Liver (tissue), 9 donors: ENCODE results near the gene P4HB. TPM values are rescaled to one million over a fixed set of nuclear protein-coding genes. Genes with fewer than 3 reads are reported as not detected.

ENCODE experiments used
- DNase-seq: peaks from one replicate; pipeline ENCODE4 v3.0.0-alpha.2; 2017; ENCODE audit warnings: low spot score
- H3K27ac ChIP-seq, 2 donors: one replicate each; pipeline ENCODE4 v1.7.0; 2013; ENCODE audit warnings: inconsistent platforms in 2 of 2, low read length in 2 of 2, control low read depth in 1 of 2, low read depth in 1 of 2, mild to moderate bottlenecking in 1 of 2
- H3K27me3 ChIP-seq, 4 donors: one replicate each; pipeline versions ENCODE4 v1.6.1 to v1.7.0; 2013; ENCODE audit warnings: low read length in 3 of 4, inconsistent platforms in 1 of 4, mild to moderate bottlenecking in 1 of 4, moderate library complexity in 1 of 4; ENCODE audit not compliant: control insufficient read depth in 4 of 4, insufficient read depth in 4 of 4
- H3K36me3 ChIP-seq, 4 donors: one replicate each; pipeline versions ENCODE4 v1.6.1 to v1.7.0; 2013; ENCODE audit warnings: low read length in 3 of 4, mild to moderate bottlenecking in 3 of 4, low read depth in 1 of 4, moderate library complexity in 1 of 4; ENCODE audit not compliant: control insufficient read depth in 4 of 4, insufficient read depth in 3 of 4
- H3K4me1 ChIP-seq, 4 donors: one replicate each; pipeline versions ENCODE4 v1.6.1 to v1.7.0; 2013; ENCODE audit warnings: low read length in 3 of 4, mild to moderate bottlenecking in 3 of 4, moderate library complexity in 1 of 4; ENCODE audit not compliant: control insufficient read depth in 4 of 4, insufficient read depth in 4 of 4
- H3K4me3 ChIP-seq, 3 donors: one replicate each; pipeline versions ENCODE4 v1.6.1 to v1.7.0; 2013; ENCODE audit warnings: low read length in 3 of 3, control low read depth in 1 of 3, low read depth in 1 of 3, mild to moderate bottlenecking in 1 of 3
- H3K9ac ChIP-seq, 2 donors: one replicate each; pipeline ENCODE4 v1.7.0; 2013; ENCODE audit warnings: low read length in 2 of 2, mild to moderate bottlenecking in 2 of 2, moderate library complexity in 2 of 2, control low read depth in 1 of 2, low read depth in 1 of 2
- H3K9me3 ChIP-seq, 4 donors: one replicate each; pipeline versions ENCODE4 v1.6.1 to v1.7.0; 2013; ENCODE audit warnings: low read length in 3 of 4; ENCODE audit not compliant: control insufficient read depth in 4 of 4
- EGR1 ChIP-seq, 2 donors: IDR thresholded peaks; 2 replicates each; pipeline ENCODE4 v1.6.1; 2016 to 2018; ENCODE audit warnings: antibody characterized with exemption in 2 of 2, low read depth in 2 of 2
- FOXA1 ChIP-seq: IDR thresholded peaks from 2 replicates; pipeline ENCODE4 v1.6.1; 2016; ENCODE audit warnings: antibody characterized with exemption
- FOXA2 ChIP-seq: IDR thresholded peaks from 2 replicates; pipeline ENCODE4 v1.6.1; 2016; ENCODE audit warnings: antibody characterized with exemption
- GABPA ChIP-seq, 2 donors: IDR thresholded peaks in 1 of 2; conservative IDR thresholded peaks in 1 of 2; 2 replicates each; pipeline ENCODE4 v1.6.1; 2016; ENCODE audit warnings: antibody characterized with exemption in 2 of 2, mild to moderate bottlenecking in 1 of 2, moderate library complexity in 1 of 2
- HNF4A ChIP-seq, 2 donors: conservative IDR thresholded peaks; 2 replicates each; pipeline ENCODE4 v1.6.1; 2016; ENCODE audit warnings: antibody characterized with exemption in 2 of 2, mild to moderate bottlenecking in 2 of 2
- HNF4G ChIP-seq: IDR thresholded peaks from 2 replicates; pipeline ENCODE4 v1.6.1; 2016; ENCODE audit warnings: antibody characterized with exemption
- JUND ChIP-seq, 2 donors: IDR thresholded peaks; 2 replicates each; pipeline ENCODE4 v1.6.1; 2016; ENCODE audit warnings: antibody characterized with exemption in 2 of 2
- NR2F2 ChIP-seq: IDR thresholded peaks from 2 replicates; pipeline ENCODE4 v1.6.1; 2016; ENCODE audit warnings: antibody characterized with exemption
- RXRA ChIP-seq, 2 donors: IDR thresholded peaks; 2 replicates each; pipeline ENCODE4 v1.6.1; 2017 to 2018; ENCODE audit warnings: antibody characterized with exemption in 2 of 2, mild to moderate bottlenecking in 1 of 2
- YY1 ChIP-seq: IDR thresholded peaks from 2 replicates; pipeline ENCODE4 v1.6.1; 2016; ENCODE audit warnings: antibody characterized with exemption, mild to moderate bottlenecking
- WGBS: extraction: QIAGEN DNeasy Blood & Tissue Kit; methylation state at CpG from one replicate; pipeline ENCODE4 v1.1.7; 2013; 5-methylcytosine and 5-hydroxymethylcytosine counted together
- polyA plus RNA-seq, 2 donors: library from polyadenylated mRNA; stranded (reverse) in 1 of 2; unstranded in 1 of 2; fragments of 200-250 nt in 1 of 2; fragments of >200 nt in 1 of 2; fragmentation: Nextera tagmentation in 1 of 2; extraction: Ambion mirVana in 1 of 2; gene quantifications; one replicate each; pipeline versions ENCODE4 v1.2.1 to v1.2.3, GENCODE V29; 2013 to 2015
- total RNA-seq, 2 donors: library from RNA; depleted of rRNA; stranded (reverse); fragments of >200 nt; gene quantifications; one replicate each; pipeline ENCODE4 v1.2.3, GENCODE V29; 2014
- TF ChIP-seq, protein P1 (sequence below): IDR thresholded peaks from 2 replicates; pipeline ENCODE4 v1.6.1; 2016; ENCODE audit warnings: antibody characterized with exemption
- TF ChIP-seq, protein P2 (sequence below): IDR thresholded peaks from 2 replicates; pipeline ENCODE4 v1.6.1; 2016; ENCODE audit warnings: antibody characterized with exemption
- TF ChIP-seq, protein P3 (sequence below): fragments of 150-350 bp; IDR thresholded peaks from 2 replicates; pipeline ENCODE4 v1.5.1; 2017; ENCODE audit warnings: improper control_type of control experiment, low read depth, low read length; ENCODE audit not compliant: missing input control
- TF ChIP-seq, protein P4 (sequence below): IDR thresholded peaks from 2 replicates; pipeline ENCODE4 v1.6.1; 2016; ENCODE audit warnings: antibody characterized with exemption, mild to moderate bottlenecking
- donor health status: healthy.
- donor health status: healthy.
- donor health status: healthy.
- donor health status: healthy.
- donor health status: healthy.

P4HB gene
- total and polyA plus RNA-seq, 4 donors = 1,000 to 3,361 (median 1,576) TPM

DNA sequence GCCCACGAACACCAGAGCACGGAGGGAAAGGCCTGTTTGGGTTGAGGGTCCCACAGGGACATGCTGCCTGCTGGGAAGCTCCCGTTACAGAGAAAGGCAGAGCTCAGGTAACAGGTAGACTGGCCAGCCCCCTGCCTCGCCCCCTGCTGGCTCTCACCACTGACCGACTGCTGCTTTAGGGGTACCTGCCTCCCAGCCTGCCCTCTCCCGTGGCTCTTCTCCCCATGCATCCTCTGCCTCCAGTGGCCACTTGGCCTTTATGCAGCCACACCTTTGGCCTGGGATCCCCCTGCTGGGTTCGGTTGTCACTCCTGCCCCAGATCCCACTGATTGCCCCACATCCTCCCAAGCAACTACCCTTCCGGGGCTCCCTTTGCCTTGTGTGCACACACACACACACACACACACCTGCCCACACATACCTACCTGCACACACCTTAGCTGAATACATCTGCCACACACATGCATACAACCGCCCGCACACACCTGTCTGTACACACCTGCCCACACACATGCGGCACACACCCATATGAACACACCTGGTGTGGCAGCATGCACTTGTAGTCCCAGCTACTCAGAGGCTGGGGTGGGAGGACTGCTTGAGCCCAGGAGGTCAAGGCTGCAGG is 34.4 kb downstream of the P4HB start:
- H3K9me3 ChIP-seq = no peaks in the 10 kb centered on the region
- TF ChIP-seq FOXA2 (no peak), FOXA1 (no peak)
- TF ChIP-seq, protein P1, sequence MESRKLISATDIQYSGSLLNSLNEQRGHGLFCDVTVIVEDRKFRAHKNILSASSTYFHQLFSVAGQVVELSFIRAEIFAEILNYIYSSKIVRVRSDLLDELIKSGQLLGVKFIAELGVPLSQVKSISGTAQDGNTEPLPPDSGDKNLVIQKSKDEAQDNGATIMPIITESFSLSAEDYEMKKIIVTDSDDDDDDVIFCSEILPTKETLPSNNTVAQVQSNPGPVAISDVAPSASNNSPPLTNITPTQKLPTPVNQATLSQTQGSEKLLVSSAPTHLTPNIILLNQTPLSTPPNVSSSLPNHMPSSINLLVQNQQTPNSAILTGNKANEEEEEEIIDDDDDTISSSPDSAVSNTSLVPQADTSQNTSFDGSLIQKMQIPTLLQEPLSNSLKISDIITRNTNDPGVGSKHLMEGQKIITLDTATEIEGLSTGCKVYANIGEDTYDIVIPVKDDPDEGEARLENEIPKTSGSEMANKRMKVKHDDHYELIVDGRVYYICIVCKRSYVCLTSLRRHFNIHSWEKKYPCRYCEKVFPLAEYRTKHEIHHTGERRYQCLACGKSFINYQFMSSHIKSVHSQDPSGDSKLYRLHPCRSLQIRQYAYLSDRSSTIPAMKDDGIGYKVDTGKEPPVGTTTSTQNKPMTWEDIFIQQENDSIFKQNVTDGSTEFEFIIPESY = no peak
- TF ChIP-seq, protein P2, sequence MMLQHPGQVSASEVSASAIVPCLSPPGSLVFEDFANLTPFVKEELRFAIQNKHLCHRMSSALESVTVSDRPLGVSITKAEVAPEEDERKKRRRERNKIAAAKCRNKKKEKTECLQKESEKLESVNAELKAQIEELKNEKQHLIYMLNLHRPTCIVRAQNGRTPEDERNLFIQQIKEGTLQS = no peak
- no peaks in the 10 kb centered on the region for H3K27me3 ChIP-seq
- no peak for DNase-seq
- no peak overlapping the region for H3K27ac ChIP-seq
- H3K9ac ChIP-seq = no peak overlapping the region
- 86% methylated on average over 11 of the region's 11 CpGs for WGBS
- H3K4me1 ChIP-seq = peaks cover 8 to 22% (median 16%) of the 10 kb centered on the region in 4 donors
- no peak overlapping the region for H3K4me3 ChIP-seq
- peaks cover 0 to 5% (median 0%) of the 10 kb centered on the region in 4 donors for H3K36me3 ChIP-seq

DNA sequence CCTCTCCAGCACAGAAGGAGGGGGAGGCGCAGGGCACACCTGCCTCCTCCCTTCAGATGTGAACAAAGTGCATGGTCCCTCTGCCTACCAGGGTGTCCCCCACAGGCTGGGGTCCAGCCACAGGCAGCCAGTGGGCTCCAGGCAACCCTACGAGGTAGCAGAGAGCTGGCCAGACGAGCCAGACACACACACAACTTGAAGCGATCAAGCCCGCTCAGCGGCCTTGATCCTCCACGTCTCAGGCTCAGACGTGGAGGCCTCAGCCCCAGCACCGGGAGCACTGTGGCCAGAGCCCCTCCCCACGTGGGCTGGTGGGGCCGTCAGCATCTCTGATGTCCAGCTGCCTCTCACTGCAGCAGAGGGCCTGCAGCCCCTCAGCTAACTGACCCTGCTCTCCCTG is 35.7 kb downstream of the P4HB start:
- Histone ChIP-seq H3K36me3 (peaks cover 0 to 5% (median 0%) of the 10 kb centered on the region in 4 donors), H3K4me3 (no peak overlapping the region), H3K27me3 (no peaks in the 10 kb centered on the region), H3K9me3 (no peaks in the 10 kb centered on the region), H3K27ac (no peak overlapping the region), H3K9ac (no peak overlapping the region), H3K4me1 (peaks cover 8 to 22% (median 16%) of the 10 kb centered on the region in 4 donors)
- TF ChIP-seq GABPA (IDR thresholded peaks at IDR 0.05 in 1 of 2, conservative IDR thresholded peaks at IDR 0.05 in 1 of 2) = no peak
- TF ChIP-seq, protein P3, sequence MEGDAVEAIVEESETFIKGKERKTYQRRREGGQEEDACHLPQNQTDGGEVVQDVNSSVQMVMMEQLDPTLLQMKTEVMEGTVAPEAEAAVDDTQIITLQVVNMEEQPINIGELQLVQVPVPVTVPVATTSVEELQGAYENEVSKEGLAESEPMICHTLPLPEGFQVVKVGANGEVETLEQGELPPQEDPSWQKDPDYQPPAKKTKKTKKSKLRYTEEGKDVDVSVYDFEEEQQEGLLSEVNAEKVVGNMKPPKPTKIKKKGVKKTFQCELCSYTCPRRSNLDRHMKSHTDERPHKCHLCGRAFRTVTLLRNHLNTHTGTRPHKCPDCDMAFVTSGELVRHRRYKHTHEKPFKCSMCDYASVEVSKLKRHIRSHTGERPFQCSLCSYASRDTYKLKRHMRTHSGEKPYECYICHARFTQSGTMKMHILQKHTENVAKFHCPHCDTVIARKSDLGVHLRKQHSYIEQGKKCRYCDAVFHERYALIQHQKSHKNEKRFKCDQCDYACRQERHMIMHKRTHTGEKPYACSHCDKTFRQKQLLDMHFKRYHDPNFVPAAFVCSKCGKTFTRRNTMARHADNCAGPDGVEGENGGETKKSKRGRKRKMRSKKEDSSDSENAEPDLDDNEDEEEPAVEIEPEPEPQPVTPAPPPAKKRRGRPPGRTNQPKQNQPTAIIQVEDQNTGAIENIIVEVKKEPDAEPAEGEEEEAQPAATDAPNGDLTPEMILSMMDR = no peak
- no peak for TF ChIP-seq YY1
- TF ChIP-seq FOXA1 = no peak
- no peak for TF ChIP-seq HNF4A (conservative IDR thresholded peaks at IDR 0.05)
- TF ChIP-seq NR2F2 = no peak
- TF ChIP-seq, protein P1 = no peak
- no peak for TF ChIP-seq EGR1 (IDR thresholded peaks at IDR 0.05; ENCODE audit: low read depth in 2 of 2)
- no peak for TF ChIP-seq HNF4G
- TF ChIP-seq RXRA (IDR thresholded peaks at IDR 0.05) = no peak
- TF ChIP-seq, protein P4, sequence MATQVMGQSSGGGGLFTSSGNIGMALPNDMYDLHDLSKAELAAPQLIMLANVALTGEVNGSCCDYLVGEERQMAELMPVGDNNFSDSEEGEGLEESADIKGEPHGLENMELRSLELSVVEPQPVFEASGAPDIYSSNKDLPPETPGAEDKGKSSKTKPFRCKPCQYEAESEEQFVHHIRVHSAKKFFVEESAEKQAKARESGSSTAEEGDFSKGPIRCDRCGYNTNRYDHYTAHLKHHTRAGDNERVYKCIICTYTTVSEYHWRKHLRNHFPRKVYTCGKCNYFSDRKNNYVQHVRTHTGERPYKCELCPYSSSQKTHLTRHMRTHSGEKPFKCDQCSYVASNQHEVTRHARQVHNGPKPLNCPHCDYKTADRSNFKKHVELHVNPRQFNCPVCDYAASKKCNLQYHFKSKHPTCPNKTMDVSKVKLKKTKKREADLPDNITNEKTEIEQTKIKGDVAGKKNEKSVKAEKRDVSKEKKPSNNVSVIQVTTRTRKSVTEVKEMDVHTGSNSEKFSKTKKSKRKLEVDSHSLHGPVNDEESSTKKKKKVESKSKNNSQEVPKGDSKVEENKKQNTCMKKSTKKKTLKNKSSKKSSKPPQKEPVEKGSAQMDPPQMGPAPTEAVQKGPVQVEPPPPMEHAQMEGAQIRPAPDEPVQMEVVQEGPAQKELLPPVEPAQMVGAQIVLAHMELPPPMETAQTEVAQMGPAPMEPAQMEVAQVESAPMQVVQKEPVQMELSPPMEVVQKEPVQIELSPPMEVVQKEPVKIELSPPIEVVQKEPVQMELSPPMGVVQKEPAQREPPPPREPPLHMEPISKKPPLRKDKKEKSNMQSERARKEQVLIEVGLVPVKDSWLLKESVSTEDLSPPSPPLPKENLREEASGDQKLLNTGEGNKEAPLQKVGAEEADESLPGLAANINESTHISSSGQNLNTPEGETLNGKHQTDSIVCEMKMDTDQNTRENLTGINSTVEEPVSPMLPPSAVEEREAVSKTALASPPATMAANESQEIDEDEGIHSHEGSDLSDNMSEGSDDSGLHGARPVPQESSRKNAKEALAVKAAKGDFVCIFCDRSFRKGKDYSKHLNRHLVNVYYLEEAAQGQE = no peak
- TF ChIP-seq, protein P2 = no peak
- no peak for TF ChIP-seq JUND (IDR thresholded peaks at IDR 0.05)
- TF ChIP-seq FOXA2 = no peak
- 92% methylated on average over 11 of the region's 11 CpGs for WGBS
- no peak for DNase-seq
